GM13976 (cell line): ENCODE data around the gene AIDA.

Experiments used
- DNase-seq: peaks from one replicate; pipeline ENCODE4 v3.0.0; 2012; ENCODE audit warnings: low spot score
- in situ Hi-C: fragments of 300-500 bp; cut with MboI; formaldehyde crosslinking; loops from one replicate; pipeline ENCODE4 v1.12.0; 2022; ENCODE audit warnings: low sequenced_read_pairs, mixed read lengths, inconsistent platforms; ENCODE audit not compliant: unreplicated experiment
- TF ChIP-seq, protein P1 (sequence below): IDR thresholded peaks from 2 replicates; pipeline ENCODE4 v1.5.1; 2012; ENCODE audit warnings: borderline replicate concordance, mild to moderate bottlenecking; ENCODE audit not compliant: insufficient read depth; ENCODE audit errors: extremely low read depth, missing control alignments, control extremely low read depth

The AIDA gene

GRCh38 chr1:222623458-222623857, 88.8 kb downstream of the AIDA start:
- in situ Hi-C loops = no loop called here
- TF ChIP-seq, protein P1, sequence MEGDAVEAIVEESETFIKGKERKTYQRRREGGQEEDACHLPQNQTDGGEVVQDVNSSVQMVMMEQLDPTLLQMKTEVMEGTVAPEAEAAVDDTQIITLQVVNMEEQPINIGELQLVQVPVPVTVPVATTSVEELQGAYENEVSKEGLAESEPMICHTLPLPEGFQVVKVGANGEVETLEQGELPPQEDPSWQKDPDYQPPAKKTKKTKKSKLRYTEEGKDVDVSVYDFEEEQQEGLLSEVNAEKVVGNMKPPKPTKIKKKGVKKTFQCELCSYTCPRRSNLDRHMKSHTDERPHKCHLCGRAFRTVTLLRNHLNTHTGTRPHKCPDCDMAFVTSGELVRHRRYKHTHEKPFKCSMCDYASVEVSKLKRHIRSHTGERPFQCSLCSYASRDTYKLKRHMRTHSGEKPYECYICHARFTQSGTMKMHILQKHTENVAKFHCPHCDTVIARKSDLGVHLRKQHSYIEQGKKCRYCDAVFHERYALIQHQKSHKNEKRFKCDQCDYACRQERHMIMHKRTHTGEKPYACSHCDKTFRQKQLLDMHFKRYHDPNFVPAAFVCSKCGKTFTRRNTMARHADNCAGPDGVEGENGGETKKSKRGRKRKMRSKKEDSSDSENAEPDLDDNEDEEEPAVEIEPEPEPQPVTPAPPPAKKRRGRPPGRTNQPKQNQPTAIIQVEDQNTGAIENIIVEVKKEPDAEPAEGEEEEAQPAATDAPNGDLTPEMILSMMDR = no peak
- DNase-seq = no peak

DNA sequence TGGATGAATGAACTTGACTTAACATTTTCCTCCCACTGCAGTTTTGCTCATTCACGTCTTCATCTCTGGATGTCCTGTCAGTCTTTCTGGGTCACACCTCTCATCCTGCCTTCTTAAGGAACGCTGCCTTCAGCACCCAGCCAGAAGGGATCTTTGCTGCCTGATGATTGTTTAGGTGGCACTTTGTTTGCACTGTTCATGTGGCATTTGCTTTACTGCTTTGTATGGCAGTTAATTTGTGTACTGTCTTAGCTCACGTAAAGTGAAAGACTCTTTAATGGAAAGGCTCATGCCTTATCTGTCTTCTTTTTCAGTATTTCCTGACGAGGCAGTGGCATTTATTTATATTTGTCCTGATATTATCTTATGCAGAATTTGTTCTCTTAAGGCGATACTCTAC, 89.5 kb downstream of the AIDA start:
- in situ Hi-C loops = no loop called here
- TF ChIP-seq, protein P1 = no peak

DNA sequence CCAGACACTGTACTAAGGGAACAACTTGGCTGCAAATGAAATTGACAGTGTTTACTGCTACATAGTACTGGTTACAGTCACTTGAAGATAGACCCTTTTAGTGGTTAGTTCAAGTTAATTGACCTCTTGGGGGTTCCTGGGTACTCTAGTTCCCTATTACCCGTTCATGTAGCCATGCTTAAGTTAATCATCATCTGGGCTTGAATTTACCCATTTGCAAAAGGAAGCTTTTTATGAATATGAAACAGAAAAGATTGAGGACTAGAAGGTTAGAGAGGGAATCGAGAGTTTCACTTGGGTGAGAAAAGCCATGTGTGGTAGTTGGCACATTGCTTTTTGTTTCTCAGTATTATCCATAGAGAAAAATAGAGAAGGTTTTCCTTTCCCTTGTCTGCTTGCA, 91.7 kb downstream of the AIDA start:
- in situ Hi-C loops = no loop called here
- peak; percentile 31 for DNase-seq
- TF ChIP-seq, protein P1 = no peak

More for the DNA sequence above, 89.5 kb downstream of the AIDA start:
- no peak for DNase-seq

- in situ Hi-C loops = no loop called here
- peak; percentile 24 for DNase-seq
- TF ChIP-seq, protein P1 = no peak
Observed at GRCh38 chr1:222618880-222619596, 93.3 kb downstream of the AIDA start.
